ENCODE data around the gene FAM76B.

Gene FAM76B

DNA sequence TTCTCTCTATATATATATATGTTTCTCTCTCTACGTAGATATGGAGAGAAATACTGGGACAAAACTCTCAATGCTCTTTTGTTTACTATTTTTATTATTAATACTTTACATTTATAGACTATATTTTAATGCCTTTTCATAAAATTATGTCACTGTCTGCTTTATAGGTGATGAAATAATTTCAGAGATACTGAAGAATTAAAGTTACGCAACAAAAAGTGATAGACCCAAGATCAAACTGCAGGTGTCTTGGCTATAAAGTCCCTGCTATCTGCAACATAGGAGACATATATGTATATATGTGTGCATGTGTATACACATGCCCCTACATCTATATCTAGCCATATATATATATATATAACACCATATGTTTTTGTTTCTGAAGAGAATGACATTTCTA is 60.8 kb downstream of the FAM76B start:
- DNase-seq, result no peak

DNA sequence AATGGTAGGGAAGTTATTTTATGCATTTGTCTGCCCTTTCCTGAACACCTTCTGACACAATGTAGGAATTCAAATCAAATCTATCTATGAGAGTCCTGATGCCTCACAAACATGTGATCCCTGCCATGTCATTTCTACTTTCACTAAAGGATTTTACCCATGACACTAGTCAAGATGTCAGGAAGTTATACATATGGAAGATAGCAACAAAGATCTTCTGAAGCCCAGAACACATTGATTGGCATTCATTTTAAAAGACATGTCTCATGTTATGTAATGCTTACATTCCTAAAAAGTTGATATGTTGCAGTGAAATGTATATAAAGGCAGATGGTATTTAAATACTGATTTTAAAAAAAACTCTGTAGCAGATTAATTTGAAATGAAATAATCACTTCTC is 61.5 kb downstream of the FAM76B start:
- DNase-seq, result no peak

DNA sequence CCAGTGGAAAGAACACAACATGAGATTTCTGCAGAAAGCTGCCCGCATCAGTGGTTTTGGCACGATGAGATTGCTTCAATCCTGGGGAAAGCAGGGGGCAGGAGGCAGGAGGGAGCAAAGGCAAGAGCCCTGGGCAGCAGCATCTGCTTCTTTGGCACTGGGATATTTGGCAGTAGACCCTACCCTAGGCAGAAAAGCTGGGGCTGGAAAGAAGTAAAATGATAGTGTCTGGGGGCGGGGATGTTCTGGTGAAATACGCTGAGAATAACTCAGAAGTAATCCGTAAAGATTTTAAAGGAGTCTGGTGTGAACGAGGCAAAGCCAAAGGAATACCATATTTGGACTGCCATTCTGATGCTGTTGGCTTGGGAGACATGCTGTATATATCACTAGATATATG is 62.0 kb downstream of the FAM76B start:
- no peak for DNase-seq

DNA sequence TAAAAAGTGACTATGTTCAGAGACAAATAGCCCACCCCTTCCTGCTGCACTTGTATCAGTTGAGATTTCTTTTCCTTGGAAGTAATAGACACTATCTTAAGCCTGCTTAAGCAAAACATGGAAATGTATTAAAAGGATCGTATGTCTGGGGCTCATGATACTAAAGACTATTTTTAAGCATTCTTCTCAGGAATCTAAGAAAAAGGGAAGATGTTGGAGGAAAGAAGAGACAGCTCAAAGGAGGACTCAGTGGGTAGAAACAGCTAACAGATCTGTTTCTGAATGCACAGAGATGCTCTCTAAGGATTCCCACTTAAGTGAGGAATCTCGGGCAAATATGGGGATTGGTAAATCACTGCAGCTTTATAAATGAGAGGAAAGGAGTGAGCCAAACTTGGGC is 62.5 kb downstream of the FAM76B start:
- no peak for DNase-seq

DNA sequence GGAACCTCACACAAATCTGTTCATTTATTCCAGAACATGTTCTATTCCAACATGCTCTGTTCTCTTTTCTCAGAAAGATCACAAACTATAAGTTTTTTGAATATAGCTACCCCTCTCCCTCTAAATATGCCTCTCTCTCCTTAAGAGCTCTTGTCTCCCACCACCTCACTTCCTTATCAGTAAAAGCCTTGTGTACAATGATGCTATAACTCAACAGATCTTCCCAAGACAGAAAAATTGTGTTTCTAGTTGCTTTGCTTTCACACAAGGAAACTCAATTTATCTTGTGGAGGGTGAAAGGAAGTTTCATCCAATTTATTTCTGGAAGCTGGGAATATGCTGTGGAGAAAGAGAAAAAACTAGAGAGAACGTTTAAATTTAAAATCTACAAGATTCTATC is 64.4 kb downstream of the FAM76B start:
- DNase-seq, result no peak

DNA sequence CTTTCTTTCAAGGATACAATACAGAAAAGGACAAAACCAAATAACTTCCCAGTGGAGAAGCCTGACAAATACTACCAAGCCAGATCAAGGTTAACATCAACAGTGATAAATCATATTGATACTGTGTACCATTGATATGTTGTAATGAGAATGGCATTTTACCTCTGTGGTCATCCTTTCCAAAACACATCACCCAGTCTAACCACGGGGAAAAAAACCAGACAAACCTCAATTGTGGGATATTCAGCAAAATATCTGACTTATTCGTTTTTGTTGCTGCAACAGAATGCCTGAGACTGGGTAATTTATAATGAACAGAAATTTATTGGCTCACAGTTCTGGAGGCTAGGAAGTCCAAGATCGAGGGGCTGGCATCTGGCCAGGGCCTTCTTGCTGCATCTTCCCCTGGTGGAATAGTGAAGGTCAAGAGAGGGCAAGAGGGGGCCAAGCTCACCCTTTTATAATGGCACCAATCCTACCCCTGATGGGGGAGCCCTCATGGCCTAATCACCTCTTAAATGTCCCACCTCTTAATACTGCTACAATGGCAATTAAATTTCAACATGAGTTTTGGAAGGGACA is 66.1 kb downstream of the FAM76B start:
- no peak for DNase-seq

DNA sequence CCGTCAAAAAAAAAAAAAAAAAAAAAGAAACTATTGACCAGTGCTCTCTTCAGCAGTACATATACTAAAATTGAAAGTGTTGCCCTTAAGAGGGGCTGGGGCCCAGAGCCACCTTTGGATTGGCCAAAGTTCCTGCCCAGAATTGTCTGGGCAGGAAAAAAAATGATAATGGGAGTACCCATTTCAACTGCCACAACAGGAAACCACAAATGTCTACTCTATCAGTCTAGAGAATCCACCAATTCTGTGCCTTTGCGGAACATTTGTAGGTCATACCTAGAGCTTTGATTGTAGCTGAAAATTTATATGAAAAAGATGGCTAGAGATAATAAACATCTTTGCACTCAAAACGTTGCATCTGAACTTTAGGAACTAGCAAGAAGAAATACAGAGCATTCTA is 69.4 kb downstream of the FAM76B start:
- DNase-seq, result no peak

Measured in NCI-H1930 (cell line).